DLD1 (cell line): Measurements from ENCODE around the gene MS4A4A.

Experiments used
- in situ Hi-C: cut with HindIII; loops from 2 replicates; pipeline ENCODE4 v1.10.0; 2017; ENCODE audit warnings: low sequenced_read_pairs

Gene MS4A4A

GRCh38 chr11:60347084-60347797 is 66.8 kb downstream of the MS4A4A start:
- in situ Hi-C loops: no loop called here

DNA sequence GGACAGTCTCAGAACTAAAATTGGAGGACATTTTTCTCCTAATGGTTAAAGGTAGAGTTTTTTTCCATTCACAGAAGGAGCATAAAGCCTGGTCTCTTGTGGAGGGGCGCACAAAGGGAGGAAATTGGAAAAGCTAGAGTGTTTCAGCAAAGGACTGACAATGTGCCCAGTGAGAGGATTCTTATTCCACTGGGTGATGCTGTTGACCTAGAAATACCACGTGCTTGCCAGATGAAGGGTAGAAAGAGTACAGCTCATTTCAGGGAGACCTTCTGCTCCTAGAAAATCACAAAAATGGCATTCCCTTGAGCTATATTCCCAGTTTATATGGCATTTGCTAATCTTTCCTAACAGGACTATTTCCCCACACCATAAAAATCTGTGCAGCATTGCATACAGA is 67.7 kb downstream of the MS4A4A start:
- in situ Hi-C loops: no loop called here

GRCh38 chr11:60349990-60350389 is 69.5 kb downstream of the MS4A4A start:
- in situ Hi-C loops: no loop called here

- in situ Hi-C loops: no loop called here
Measured at GRCh38 chr11:60357771-60358170, 77.3 kb downstream of the MS4A4A start.
